Prostate gland (tissue), 2 donors: ENCODE data around the gene TUBB3.

Experiments used
- POLR2A ChIP-seq: fragments of 450-650 bp; IDR thresholded peaks from one replicate; pipeline ENCODE4 v1.6.1; 2016; ENCODE audit warnings: antibody characterized with exemption, mild to moderate bottlenecking
- POLR2AphosphoS5 ChIP-seq: sonication (generic); formaldehyde crosslinking; IDR thresholded peaks from one replicate; pipeline ENCODE4 v1.6.1; 2017; ENCODE audit warnings: antibody characterized with exemption
- TF ChIP-seq, protein P1 (sequence below), 4 experiments: fragments of 200-600 bp in 2 of 4; fragments of 450-650 bp in 2 of 4; sonication (generic) in 2 of 4; IDR thresholded peaks; 1 replicate in 3 of 4; 2 replicates in 1 of 4; pipeline ENCODE4 v1.5.1; 2016 to 2019; ENCODE audit warnings: antibody characterized with exemption in 4 of 4, mild to moderate bottlenecking in 2 of 4, moderate library complexity in 2 of 4

DNA sequence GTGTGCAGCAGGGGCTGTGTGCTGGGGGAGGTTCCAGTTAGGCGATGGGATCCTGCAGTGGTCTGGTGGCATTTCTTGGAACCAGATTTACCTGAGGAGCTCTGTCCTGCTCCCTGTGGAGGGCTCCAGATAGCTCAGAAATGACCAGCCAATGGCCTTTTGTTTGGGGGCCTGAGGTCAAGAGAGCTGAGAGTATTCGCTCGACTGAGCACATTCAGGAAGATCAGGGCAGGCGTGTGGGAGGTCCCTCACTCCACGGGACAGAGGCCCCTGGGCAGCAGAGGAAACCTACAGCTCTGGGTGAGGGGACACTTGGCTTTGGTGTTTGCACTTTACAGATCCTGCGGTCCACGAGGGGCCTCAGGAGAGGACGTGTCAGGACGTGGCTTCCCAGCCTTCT lies 43.6 kb downstream of the TUBB3 start:
- TF ChIP-seq POLR2A, result no peak
- TF ChIP-seq, protein P1, sequence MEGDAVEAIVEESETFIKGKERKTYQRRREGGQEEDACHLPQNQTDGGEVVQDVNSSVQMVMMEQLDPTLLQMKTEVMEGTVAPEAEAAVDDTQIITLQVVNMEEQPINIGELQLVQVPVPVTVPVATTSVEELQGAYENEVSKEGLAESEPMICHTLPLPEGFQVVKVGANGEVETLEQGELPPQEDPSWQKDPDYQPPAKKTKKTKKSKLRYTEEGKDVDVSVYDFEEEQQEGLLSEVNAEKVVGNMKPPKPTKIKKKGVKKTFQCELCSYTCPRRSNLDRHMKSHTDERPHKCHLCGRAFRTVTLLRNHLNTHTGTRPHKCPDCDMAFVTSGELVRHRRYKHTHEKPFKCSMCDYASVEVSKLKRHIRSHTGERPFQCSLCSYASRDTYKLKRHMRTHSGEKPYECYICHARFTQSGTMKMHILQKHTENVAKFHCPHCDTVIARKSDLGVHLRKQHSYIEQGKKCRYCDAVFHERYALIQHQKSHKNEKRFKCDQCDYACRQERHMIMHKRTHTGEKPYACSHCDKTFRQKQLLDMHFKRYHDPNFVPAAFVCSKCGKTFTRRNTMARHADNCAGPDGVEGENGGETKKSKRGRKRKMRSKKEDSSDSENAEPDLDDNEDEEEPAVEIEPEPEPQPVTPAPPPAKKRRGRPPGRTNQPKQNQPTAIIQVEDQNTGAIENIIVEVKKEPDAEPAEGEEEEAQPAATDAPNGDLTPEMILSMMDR (IDR thresholded peaks at IDR 0.05), result no peak
- TF ChIP-seq POLR2AphosphoS5, result no peak
